Spleen (tissue), 7 donors: ENCODE data around the gene TIMM50.

ENCODE experiments used
- CTCF ChIP-seq, 11 experiments: fragments of 200-600 bp in 7 of 11; fragments of 450-650 bp in 4 of 11; sonication (generic) in 4 of 11; IDR thresholded peaks in 8 of 11; conservative IDR thresholded peaks in 3 of 11; 1 replicate in 7 of 11; 2 replicates in 4 of 11; pipeline versions ENCODE4 v1.4.0 to v1.8.0; 2016 to 2021; ENCODE audit warnings: antibody characterized with exemption in 11 of 11, inconsistent platforms in 4 of 11, mild to moderate bottlenecking in 1 of 11
- POLR2AphosphoS5 ChIP-seq, 3 donors: sonication (generic); formaldehyde crosslinking; IDR thresholded peaks; one replicate each; pipeline ENCODE4 v1.5.1; 2017; ENCODE audit warnings: antibody characterized with exemption in 3 of 3
- donor health status: DM: no; HTN: no; CAD: no; lungs with moderate emphysema.
- donor health status: DM: no; HTN: no; CAD: no.
- donor health status: DM: no; HTN: no; CAD: no.

- TF ChIP-seq POLR2AphosphoS5 (IDR thresholded peaks at IDR 0.05), result no peak
- no peak for TF ChIP-seq CTCF (IDR thresholded peaks at IDR 0.05 in 8 of 11, conservative IDR thresholded peaks at IDR 0.05 in 3 of 11)
Observed at GRCh38 chr19:39446365-39447084, 34.1 kb upstream of the TIMM50 start.
